SK-N-SH (cell line): ENCODE results near the gene LRRC32. TPM values are rescaled to one million over a fixed set of nuclear protein-coding genes. Genes with fewer than 3 reads are reported as not detected.

ENCODE experiments used
- CTCF ChIA-PET: fragments of 300-600, 350-600 bp; formaldehyde crosslinking; extraction: SDS; loops from one replicate; lab custom pipeline; 2021; lab: Yijun Ruan, JAX
- POLR2A ChIA-PET: fragments of 350-600 bp; sonication (Branson Sonifier 250); formaldehyde crosslinking; extraction: SDS; loops from one replicate; lab custom pipeline; 2020; ENCODE audit warnings: antibody characterized with exemption, inconsistent platforms; lab: Yijun Ruan, JAX
- DNase-seq: peaks from one replicate; pipeline ENCODE4 v3.0.0; 2012
- H2AFZ ChIP-seq: fragments of 200-600 bp; sonication (generic); 2 replicates; pipeline ENCODE4 v1.8.1; 2016; ENCODE audit warnings: antibody characterized with exemption, mild to moderate bottlenecking, low read depth
- H3F3A ChIP-seq: fragments of 200-600 bp; sonication (generic); replicated peaks from 2 replicates; pipeline ENCODE3; 2016; ENCODE audit warnings: antibody characterized with exemption, mild to moderate bottlenecking; ENCODE audit not compliant: insufficient read depth
- H3K27ac ChIP-seq, 2 experiments: fragments of 200-500 bp in 1 of 2; fragments of 200-600 bp in 1 of 2; sonication (Bioruptor generic) in 1 of 2; sonication (generic), shearing (Covaris generic) in 1 of 2; 2 replicates each; pipeline versions ENCODE4 v1.5.1 to v1.6.1; 2014 to 2016; ENCODE audit warnings: low read depth in 2 of 2, inconsistent platforms in 1 of 2, low read length in 1 of 2, mild to moderate bottlenecking in 1 of 2, mixed read lengths in 1 of 2
- H3K27me3 ChIP-seq: fragments of 200-600 bp; sonication (generic), shearing (Covaris generic); 2 replicates; pipeline ENCODE4 v1.6.1; 2016; ENCODE audit warnings: mixed run types; ENCODE audit not compliant: insufficient read depth
- H3K36me3 ChIP-seq, 2 experiments: fragments of 200-500 bp in 1 of 2; fragments of 200-600 bp in 1 of 2; sonication (Bioruptor generic) in 1 of 2; sonication (generic) in 1 of 2; replicated peaks in 1 of 2; 2 replicates each; pipeline versions ENCODE3 to v1.5.1; 2014 to 2016; ENCODE audit warnings: low read length in 1 of 2, mild to moderate bottlenecking in 1 of 2; ENCODE audit not compliant: insufficient read depth in 2 of 2, control insufficient read depth in 1 of 2
- H3K4me1 ChIP-seq, 2 experiments: fragments of 200-500 bp in 1 of 2; fragments of 200-600 bp in 1 of 2; sonication (Bioruptor generic) in 1 of 2; sonication (generic), shearing (Covaris generic) in 1 of 2; 2 replicates each; pipeline versions ENCODE4 v1.5.1 to v1.6.1; 2014 to 2016; ENCODE audit warnings: low read depth in 1 of 2, low read length in 1 of 2, mixed run types in 1 of 2; ENCODE audit not compliant: insufficient read depth in 2 of 2, control insufficient read depth in 1 of 2
- H3K4me2 ChIP-seq: fragments of 200-600 bp; sonication (generic), shearing (Covaris generic); 2 replicates; pipeline ENCODE4 v1.6.1; 2017; ENCODE audit warnings: mixed run types
- H3K4me3 ChIP-seq, 2 experiments: fragments of 200-500 bp in 1 of 2; fragments of 200-600 bp in 1 of 2; sonication (Bioruptor generic) in 1 of 2; sonication (generic), shearing (Covaris generic) in 1 of 2; 2 replicates each; pipeline versions ENCODE4 v1.5.1 to v1.8.1; 2014 to 2016; ENCODE audit warnings: low read depth in 2 of 2, inconsistent platforms in 1 of 2, low read length in 1 of 2, mild to moderate bottlenecking in 1 of 2, mixed read lengths in 1 of 2, moderate library complexity in 1 of 2
- H3K79me2 ChIP-seq: fragments of 200-600 bp; sonication (generic); 2 replicates; pipeline ENCODE4 v1.8.1; 2017; ENCODE audit warnings: mild to moderate bottlenecking; ENCODE audit not compliant: insufficient read depth
- H3K9ac ChIP-seq: fragments of 200-600 bp; sonication (generic); 2 replicates; pipeline ENCODE4 v1.6.1; 2017; ENCODE audit warnings: mixed run types
- H3K9me2 ChIP-seq: fragments of 200-600 bp; sonication (generic); 2 replicates; pipeline ENCODE4 v1.6.1; 2017; ENCODE audit warnings: mixed run types
- H3K9me3 ChIP-seq: fragments of 200-600 bp; sonication (generic); 2 replicates; pipeline ENCODE4 v1.6.1; 2017; ENCODE audit warnings: mixed run types, mild to moderate bottlenecking, moderate library complexity
- H4K20me1 ChIP-seq: fragments of 200-600 bp; sonication (generic); 2 replicates; pipeline ENCODE4 v1.6.1; 2017; ENCODE audit warnings: mild to moderate bottlenecking, mixed run types; ENCODE audit not compliant: insufficient read depth
- EZH2phosphoT487 ChIP-seq: fragments of 200-600 bp; sonication (generic); IDR thresholded peaks from 2 replicates; pipeline ENCODE4 v1.6.1; 2017; ENCODE audit warnings: low read depth, mixed run types, mild to moderate bottlenecking, antibody characterized with exemption, moderate library complexity, borderline replicate concordance
- GABPA ChIP-seq: IDR thresholded peaks from 2 replicates; pipeline ENCODE4 v1.4.0; 2012; ENCODE audit warnings: low read depth, mild to moderate bottlenecking
- MEF2A ChIP-seq: IDR thresholded peaks from 2 replicates; pipeline ENCODE4 v1.4.0; 2012; ENCODE audit warnings: low read depth, borderline replicate concordance
- NRF1 ChIP-seq: IDR thresholded peaks from 2 replicates; pipeline ENCODE4 v1.6.1; 2012; ENCODE audit warnings: low read depth, mild to moderate bottlenecking, low read length
- RAD21 ChIP-seq: IDR thresholded peaks from 2 replicates; pipeline ENCODE4 v1.6.1; 2012; ENCODE audit warnings: mild to moderate bottlenecking, low read length
- RFX5 ChIP-seq: IDR thresholded peaks from 2 replicates; pipeline ENCODE4 v1.6.1; 2012; ENCODE audit warnings: mild to moderate bottlenecking, improper control_type of control experiment, low read length
- SIN3A ChIP-seq: IDR thresholded peaks from 2 replicates; pipeline ENCODE4 v1.6.1; 2012; ENCODE audit warnings: low read depth, mild to moderate bottlenecking, low read length, moderate library complexity, borderline replicate concordance
- SMC3 ChIP-seq: IDR thresholded peaks from 2 replicates; pipeline ENCODE4 v1.6.1; 2012; ENCODE audit warnings: low read depth, low read length, improper control_type of control experiment
- WGBS: methylation state at CpG from one replicate; pipeline ENCODE4 v1.1.6; 2017; ENCODE audit warnings: low lambda C conversion rate; 5-methylcytosine and 5-hydroxymethylcytosine counted together
- polyA plus RNA-seq, 3 experiments: library from polyadenylated mRNA; depleted of rRNA; stranded (reverse); fragments of >200 nt; gene quantifications; 2 replicates each; pipeline ENCODE4 v1.2.3, GENCODE V29; 2012
- TF ChIP-seq, protein P1 (sequence below): IDR thresholded peaks from 2 replicates; pipeline ENCODE4 v1.4.0; 2012; ENCODE audit warnings: low read depth, borderline replicate concordance
- TF ChIP-seq, protein P2 (sequence below): IDR thresholded peaks from 2 replicates; pipeline ENCODE4 v1.4.0; 2012; ENCODE audit warnings: low read depth, borderline replicate concordance
- TF ChIP-seq, protein P3 (sequence below): IDR thresholded peaks from 2 replicates; pipeline ENCODE4; 2012
- TF ChIP-seq, protein P4 (sequence below): fragments of 200-600 bp; sonication (generic); IDR thresholded peaks from 2 replicates; pipeline ENCODE4 v1.6.1; 2017; ENCODE audit warnings: antibody characterized with exemption, mild to moderate bottlenecking, moderate library complexity

Gene LRRC32
- polyA plus RNA-seq, 1 of the 3 experiments (the other 2 are of a cell fraction) = 0.43 TPM

DNA sequence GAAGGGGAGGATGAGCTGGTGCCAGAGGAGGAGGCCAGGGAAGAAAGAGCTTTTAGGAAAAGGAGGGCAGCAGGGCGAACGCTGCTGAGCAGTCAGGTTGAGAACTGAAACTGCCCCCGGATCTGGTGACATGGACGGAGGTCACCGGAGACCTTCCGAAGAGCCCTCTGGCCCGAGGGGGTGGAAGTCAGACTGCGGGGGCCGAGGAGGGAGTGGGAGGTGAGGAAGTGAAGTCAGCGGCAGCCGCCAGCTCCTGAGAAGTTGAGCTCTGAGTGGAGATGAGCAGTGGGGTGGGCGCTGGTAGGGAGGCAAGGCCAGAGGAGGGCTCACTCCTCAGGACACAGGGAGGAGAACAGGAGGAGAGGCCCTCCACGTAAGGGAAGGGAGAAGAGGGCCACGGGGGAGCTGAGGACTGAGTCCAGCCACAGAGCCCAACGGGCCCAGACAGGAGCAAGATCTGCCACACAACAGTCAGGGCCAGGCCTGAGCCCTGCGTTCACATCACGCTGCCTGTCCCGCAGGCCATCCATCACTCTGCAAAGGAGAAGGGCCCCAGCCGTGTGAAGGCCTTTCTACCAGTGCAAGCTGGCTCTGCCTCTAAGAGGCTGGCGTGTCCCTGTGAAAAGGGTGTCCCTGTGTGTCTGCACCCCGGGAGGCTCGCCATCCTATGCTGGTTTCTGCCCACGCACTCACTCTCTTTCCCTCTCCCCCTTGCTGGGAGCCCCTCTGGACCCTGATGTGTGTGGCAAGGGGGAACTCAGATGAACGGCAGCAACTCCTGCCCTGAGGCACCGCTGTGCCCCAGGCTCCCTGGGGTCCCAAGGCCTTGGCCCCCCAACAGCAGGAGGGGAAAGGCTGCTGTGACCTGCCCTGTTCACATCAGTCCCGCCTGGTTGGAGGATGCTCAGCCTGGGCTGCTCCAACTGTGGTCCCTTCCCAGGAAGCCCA lies 19.0 kb upstream of the LRRC32 start (continued):
- TF ChIP-seq RAD21 (no peak), SMC3 (no peak), SIN3A (no peak), GABPA (no peak), NRF1 (no peak)

DNA sequence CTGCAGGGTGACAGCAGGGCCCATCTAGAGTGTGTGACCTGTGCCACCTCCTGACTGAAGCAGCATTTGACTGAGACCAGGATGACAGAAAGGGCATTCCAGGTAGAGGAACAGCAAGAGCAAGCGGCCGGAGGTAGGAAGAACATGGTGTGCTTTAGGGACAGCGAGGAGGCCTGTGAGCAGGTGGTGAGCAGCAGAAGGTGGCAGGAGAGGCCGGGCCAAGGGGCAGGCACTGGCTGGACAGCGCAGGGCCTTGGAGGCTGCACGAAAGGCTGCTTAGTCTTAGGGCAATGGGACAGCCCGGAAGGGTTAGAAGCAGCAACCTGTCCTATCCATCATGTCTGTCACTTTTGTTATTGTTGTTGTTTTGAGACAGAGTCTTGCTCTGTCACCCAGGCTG lies 17.6 kb upstream of the LRRC32 start:
- H4K20me1 ChIP-seq = no peaks in the 10 kb centered on the region
- TF ChIP-seq RFX5 = no peak
- TF ChIP-seq, protein P1, sequence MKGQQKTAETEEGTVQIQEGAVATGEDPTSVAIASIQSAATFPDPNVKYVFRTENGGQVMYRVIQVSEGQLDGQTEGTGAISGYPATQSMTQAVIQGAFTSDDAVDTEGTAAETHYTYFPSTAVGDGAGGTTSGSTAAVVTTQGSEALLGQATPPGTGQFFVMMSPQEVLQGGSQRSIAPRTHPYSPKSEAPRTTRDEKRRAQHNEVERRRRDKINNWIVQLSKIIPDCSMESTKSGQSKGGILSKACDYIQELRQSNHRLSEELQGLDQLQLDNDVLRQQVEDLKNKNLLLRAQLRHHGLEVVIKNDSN = no peak
- WGBS = 83% methylated on average over 7 of the region's 7 CpGs
- no peak for DNase-seq
- no peaks in the 10 kb centered on the region for H3K36me3 ChIP-seq
- H2AFZ ChIP-seq = no peak overlapping the region
- H3K79me2 ChIP-seq = no peaks in the 10 kb centered on the region
- no peaks in the 10 kb centered on the region for H3K9me2 ChIP-seq
- no peak overlapping the region for H3K4me3 ChIP-seq
- no peaks in the 10 kb centered on the region for H3K9me3 ChIP-seq
- CTCF ChIA-PET = no interaction called here
- H3K27ac ChIP-seq = no peak overlapping the region
- H3K4me2 ChIP-seq = no peak overlapping the region
- POLR2A ChIA-PET = no interaction called here
- no peaks in the 10 kb centered on the region for H3F3A ChIP-seq
- H3K9ac ChIP-seq = no peak overlapping the region
- peaks cover 0 to 3% of the 10 kb centered on the region in 2 experiments; a peak in 1 of 4 replicates for H3K4me1 ChIP-seq
- no peaks in the 10 kb centered on the region for H3K27me3 ChIP-seq

DNA sequence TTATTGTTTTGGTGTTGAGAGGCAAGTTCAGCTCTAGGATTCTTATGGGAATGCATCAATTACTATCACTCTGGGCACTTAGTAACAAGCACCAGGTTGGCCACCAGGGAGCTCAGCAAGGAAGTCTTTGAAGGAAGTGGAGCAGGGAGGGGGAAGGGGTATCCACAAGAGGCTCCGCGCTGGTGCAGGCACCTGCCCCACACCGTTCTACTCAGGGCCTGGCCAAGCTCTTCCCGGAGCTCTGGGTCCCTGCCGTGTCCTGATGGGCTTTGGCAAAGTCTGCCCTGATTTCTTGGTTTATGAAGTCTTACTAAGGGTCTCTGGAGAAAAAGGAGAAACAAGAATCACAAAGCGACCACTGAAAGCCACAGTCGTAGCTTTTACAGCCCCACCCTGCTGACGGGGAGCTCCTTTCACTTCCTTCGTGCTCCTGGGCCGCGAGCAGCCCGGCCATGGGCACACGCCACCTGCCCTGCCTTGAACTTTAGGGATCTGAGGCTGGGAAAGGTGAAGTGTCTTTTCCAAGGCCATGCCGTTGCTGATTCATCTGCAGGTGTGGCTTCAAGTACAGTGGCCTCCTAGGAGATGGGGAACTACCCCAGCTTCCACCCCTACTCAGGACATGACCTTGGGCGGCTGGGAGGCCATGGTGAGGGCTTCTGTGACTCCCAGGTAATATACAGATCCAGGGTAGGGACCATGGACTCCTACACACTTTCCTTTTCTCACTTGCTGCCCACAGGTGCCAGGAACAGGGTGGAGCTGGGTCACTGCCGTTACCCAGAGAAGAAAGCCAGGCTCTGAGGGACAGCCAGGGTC lies 15.9 kb upstream of the LRRC32 start:
- WGBS = 88% methylated on average over 14 of the region's 16 CpGs
- POLR2A ChIA-PET = no interaction called here
- no peak overlapping the region for H3K4me2 ChIP-seq

More for the DNA sequence above, 15.9 kb upstream of the LRRC32 start:
- TF ChIP-seq MEF2A (no peak), EZH2phosphoT487 (no peak), RFX5 (no peak)
- TF ChIP-seq, protein P2, sequence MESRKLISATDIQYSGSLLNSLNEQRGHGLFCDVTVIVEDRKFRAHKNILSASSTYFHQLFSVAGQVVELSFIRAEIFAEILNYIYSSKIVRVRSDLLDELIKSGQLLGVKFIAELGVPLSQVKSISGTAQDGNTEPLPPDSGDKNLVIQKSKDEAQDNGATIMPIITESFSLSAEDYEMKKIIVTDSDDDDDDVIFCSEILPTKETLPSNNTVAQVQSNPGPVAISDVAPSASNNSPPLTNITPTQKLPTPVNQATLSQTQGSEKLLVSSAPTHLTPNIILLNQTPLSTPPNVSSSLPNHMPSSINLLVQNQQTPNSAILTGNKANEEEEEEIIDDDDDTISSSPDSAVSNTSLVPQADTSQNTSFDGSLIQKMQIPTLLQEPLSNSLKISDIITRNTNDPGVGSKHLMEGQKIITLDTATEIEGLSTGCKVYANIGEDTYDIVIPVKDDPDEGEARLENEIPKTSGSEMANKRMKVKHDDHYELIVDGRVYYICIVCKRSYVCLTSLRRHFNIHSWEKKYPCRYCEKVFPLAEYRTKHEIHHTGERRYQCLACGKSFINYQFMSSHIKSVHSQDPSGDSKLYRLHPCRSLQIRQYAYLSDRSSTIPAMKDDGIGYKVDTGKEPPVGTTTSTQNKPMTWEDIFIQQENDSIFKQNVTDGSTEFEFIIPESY = no peak
- TF ChIP-seq, protein P1 = no peak
- TF ChIP-seq, protein P3, sequence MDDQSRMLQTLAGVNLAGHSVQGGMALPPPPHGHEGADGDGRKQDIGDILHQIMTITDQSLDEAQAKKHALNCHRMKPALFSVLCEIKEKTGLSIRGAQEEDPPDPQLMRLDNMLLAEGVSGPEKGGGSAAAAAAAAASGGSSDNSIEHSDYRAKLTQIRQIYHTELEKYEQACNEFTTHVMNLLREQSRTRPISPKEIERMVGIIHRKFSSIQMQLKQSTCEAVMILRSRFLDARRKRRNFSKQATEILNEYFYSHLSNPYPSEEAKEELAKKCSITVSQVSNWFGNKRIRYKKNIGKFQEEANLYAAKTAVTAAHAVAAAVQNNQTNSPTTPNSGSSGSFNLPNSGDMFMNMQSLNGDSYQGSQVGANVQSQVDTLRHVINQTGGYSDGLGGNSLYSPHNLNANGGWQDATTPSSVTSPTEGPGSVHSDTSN = no peak
- TF ChIP-seq, protein P4, sequence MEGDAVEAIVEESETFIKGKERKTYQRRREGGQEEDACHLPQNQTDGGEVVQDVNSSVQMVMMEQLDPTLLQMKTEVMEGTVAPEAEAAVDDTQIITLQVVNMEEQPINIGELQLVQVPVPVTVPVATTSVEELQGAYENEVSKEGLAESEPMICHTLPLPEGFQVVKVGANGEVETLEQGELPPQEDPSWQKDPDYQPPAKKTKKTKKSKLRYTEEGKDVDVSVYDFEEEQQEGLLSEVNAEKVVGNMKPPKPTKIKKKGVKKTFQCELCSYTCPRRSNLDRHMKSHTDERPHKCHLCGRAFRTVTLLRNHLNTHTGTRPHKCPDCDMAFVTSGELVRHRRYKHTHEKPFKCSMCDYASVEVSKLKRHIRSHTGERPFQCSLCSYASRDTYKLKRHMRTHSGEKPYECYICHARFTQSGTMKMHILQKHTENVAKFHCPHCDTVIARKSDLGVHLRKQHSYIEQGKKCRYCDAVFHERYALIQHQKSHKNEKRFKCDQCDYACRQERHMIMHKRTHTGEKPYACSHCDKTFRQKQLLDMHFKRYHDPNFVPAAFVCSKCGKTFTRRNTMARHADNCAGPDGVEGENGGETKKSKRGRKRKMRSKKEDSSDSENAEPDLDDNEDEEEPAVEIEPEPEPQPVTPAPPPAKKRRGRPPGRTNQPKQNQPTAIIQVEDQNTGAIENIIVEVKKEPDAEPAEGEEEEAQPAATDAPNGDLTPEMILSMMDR = no peak
- H3K36me3 ChIP-seq = no peaks in the 10 kb centered on the region
- no peak overlapping the region for H2AFZ ChIP-seq
- H3K4me3 ChIP-seq = no peak overlapping the region
- 0 out of 2 replicates have a peak, but pooled peaks cover 5% of the 10 kb centered on the region for H3K27me3 ChIP-seq
- no peak overlapping the region for H3K9ac ChIP-seq
- no peak overlapping the region for H3K27ac ChIP-seq
- H3F3A ChIP-seq = no peaks in the 10 kb centered on the region
- H3K4me1 ChIP-seq = peaks cover 0 to 3% of the 10 kb centered on the region in 2 experiments; a peak in 1 of 4 replicates
- no peaks in the 10 kb centered on the region for H3K9me2 ChIP-seq
- H3K9me3 ChIP-seq = no peaks in the 10 kb centered on the region
- no peaks in the 10 kb centered on the region for H3K79me2 ChIP-seq
- no peaks in the 10 kb centered on the region for H4K20me1 ChIP-seq
- no peak for DNase-seq
- CTCF ChIA-PET = interaction anchor here (0.6 to 2.9 kb wide), 10 partner anchors 12 to 478 kb away, joined by 3 to 15 read pairs (median 3); no protein-coding TSS in a partner anchor
